MCF 10A (cell line): Measurements from ENCODE around the gene SUGP1. TPM values are rescaled to one million over a fixed set of nuclear protein-coding genes. Genes with fewer than 3 reads are reported as not detected.

Experiments used
- BruUV-seq: library from RNA; stranded (reverse); fragments of 400-500 nt; replicated peaks from 2 replicates; lab custom pipeline; 2021; lab: Mats Ljungman, UMichigan
- CTCF ChIA-PET: fragments of 300-600 bp; sonication (Branson Sonifier 250); formaldehyde crosslinking; extraction: SDS; loops from one replicate; lab custom pipeline; 2021; ENCODE audit warnings: antibody characterized with exemption, inconsistent platforms; lab: Yijun Ruan, JAX
- POLR2A ChIA-PET: fragments of 300-600, 350-650 bp; sonication (Branson Sonifier 250); formaldehyde crosslinking; extraction: SDS; loops from one replicate; lab custom pipeline; 2020; ENCODE audit warnings: antibody characterized with exemption, inconsistent platforms; lab: Yijun Ruan, JAX
- DNase-seq: peaks from one replicate; pipeline ENCODE4 v3.0.0-alpha.2; 2018; ENCODE audit not compliant: unreplicated experiment
- H3K27ac Mint-ChIP-seq: one replicate; pipeline ENCODE4 v1.8.0; 2022; ENCODE audit warnings: mild to moderate bottlenecking, low read depth, mixed read lengths; ENCODE audit not compliant: unreplicated experiment
- H3K27me3 Mint-ChIP-seq: one replicate; pipeline ENCODE4 v1.8.0; 2022; ENCODE audit warnings: mixed read lengths; ENCODE audit not compliant: insufficient read depth, unreplicated experiment
- H3K36me3 Mint-ChIP-seq: one replicate; pipeline ENCODE4 v1.8.0; 2022; ENCODE audit warnings: mild to moderate bottlenecking, moderate library complexity, mixed read lengths; ENCODE audit not compliant: insufficient read depth, unreplicated experiment
- H3K4me1 Mint-ChIP-seq: one replicate; pipeline ENCODE4 v1.8.0; 2022; ENCODE audit warnings: mixed read lengths; ENCODE audit not compliant: insufficient read depth, unreplicated experiment
- H3K4me3 Mint-ChIP-seq: one replicate; pipeline ENCODE4 v1.8.0; 2022; ENCODE audit warnings: mild to moderate bottlenecking, moderate library complexity, mixed read lengths; ENCODE audit not compliant: unreplicated experiment
- H3K9me3 Mint-ChIP-seq: one replicate; pipeline ENCODE4 v1.8.0; 2022; ENCODE audit warnings: mixed read lengths; ENCODE audit not compliant: unreplicated experiment
- CTCF ChIP-seq: fragments of 200-600 bp; IDR thresholded peaks from one replicate; pipeline ENCODE4 v1.8.0; 2022; ENCODE audit warnings: antibody characterized with exemption, mild to moderate bottlenecking; ENCODE audit not compliant: unreplicated experiment
- intact Hi-C: fragments of 100-400 bp; cut with micrococcal nuclease; formaldehyde crosslinking; loops from 2 replicates; pipeline ENCODE4 v1.14.1; 2022
- total RNA-seq: library from RNA; stranded (reverse); gene quantifications from 2 replicates; pipeline ENCODE4 v1.2.3, GENCODE V29; 2022

Gene SUGP1
- total RNA-seq, 1 experiment from 2014 or later = 51.1 TPM

GRCh38 chr19:19294914-19295313, 25.4 kb downstream of the SUGP1 start:
- intact Hi-C loops = no loop called here
- POLR2A ChIA-PET = no interaction called here
- Mint-ChIP-seq H3K27me3 (no peaks in the 10 kb centered on the region), H3K36me3 (peaks cover 59% of the 10 kb centered on the region), H3K9me3 (no peaks in the 10 kb centered on the region), H3K27ac (no peak overlapping the region), H3K4me1 (no peaks in the 10 kb centered on the region), H3K4me3 (no peak overlapping the region)
- no peak for TF ChIP-seq CTCF
- DNase-seq = no peak
- CTCF ChIA-PET = no interaction called here
- BruUV-seq = no TSS peak

GRCh38 chr19:19292607-19293006, 27.7 kb downstream of the SUGP1 start:
- intact Hi-C loops = no loop called here
- BruUV-seq = no TSS peak
- POLR2A ChIA-PET = no interaction called here
- no peaks in the 10 kb centered on the region for H3K9me3 Mint-ChIP-seq
- no peak overlapping the region for H3K27ac Mint-ChIP-seq
- CTCF ChIA-PET = interaction anchor here (0.6 kb wide), 1 partner anchor 1838 kb away, joined by 3 read pairs; no protein-coding TSS in a partner anchor
- DNase-seq = no peak
- H3K36me3 Mint-ChIP-seq = peaks cover 70% of the 10 kb centered on the region
- H3K27me3 Mint-ChIP-seq = no peaks in the 10 kb centered on the region
- no peaks in the 10 kb centered on the region for H3K4me1 Mint-ChIP-seq
- no peak overlapping the region for H3K4me3 Mint-ChIP-seq
- no peak for TF ChIP-seq CTCF

- H3K4me3 Mint-ChIP-seq = no peak overlapping the region
- no peak for TF ChIP-seq CTCF
- H3K9me3 Mint-ChIP-seq = no peaks in the 10 kb centered on the region
- ChIA-PET POLR2A (no interaction called here), CTCF (no interaction called here)
- intact Hi-C loops = no loop called here
- H3K27me3 Mint-ChIP-seq = no peaks in the 10 kb centered on the region
- no TSS peak for BruUV-seq
- no peak overlapping the region for H3K27ac Mint-ChIP-seq
- no peak for DNase-seq
- H3K4me1 Mint-ChIP-seq = no peaks in the 10 kb centered on the region
- H3K36me3 Mint-ChIP-seq = peaks cover 79% of the 10 kb centered on the region
Observed at GRCh38 chr19:19285686-19286085, 34.6 kb downstream of the SUGP1 start.

GRCh38 chr19:19280561-19280960, 39.7 kb downstream of the SUGP1 start:
- no peak overlapping the region for H3K4me3 Mint-ChIP-seq
- no peak for TF ChIP-seq CTCF
- no peaks in the 10 kb centered on the region for H3K27me3 Mint-ChIP-seq
- H3K9me3 Mint-ChIP-seq = no peaks in the 10 kb centered on the region
- DNase-seq = no peak
- no peaks in the 10 kb centered on the region for H3K4me1 Mint-ChIP-seq
- peaks cover 64% of the 10 kb centered on the region for H3K36me3 Mint-ChIP-seq
- no peak overlapping the region for H3K27ac Mint-ChIP-seq
- ChIA-PET CTCF (interaction anchor here (0.6 kb wide), 1 partner anchor 75 kb away, joined by 3 read pairs; no protein-coding TSS in a partner anchor), POLR2A (no interaction called here)
- intact Hi-C loops = no loop called here
- BruUV-seq = no TSS peak
